GM10248 (cell line): ENCODE data around the gene ZCCHC7.

Experiments used
- CTCF ChIA-PET: fragments of 300-600 bp; sonication (Branson Sonifier 250); formaldehyde crosslinking; extraction: SDS; loops from one replicate; lab custom pipeline; 2021; ENCODE audit warnings: antibody characterized with exemption; lab: Yijun Ruan, JAX
- POLR2A ChIA-PET: fragments of 350-650 bp; sonication (Branson Sonifier 250); formaldehyde crosslinking; extraction: SDS; loops from one replicate; lab custom pipeline; 2020; ENCODE audit warnings: antibody characterized with exemption; lab: Yijun Ruan, JAX
- DNase-seq: peaks from one replicate; pipeline ENCODE4 v3.0.0; 2012; ENCODE audit errors: extremely low spot score
- TF ChIP-seq, protein P1 (sequence below): IDR thresholded peaks from 2 replicates; pipeline ENCODE4 v1.5.1; 2012; ENCODE audit warnings: mild to moderate bottlenecking, low read depth; ENCODE audit errors: extremely low read depth, missing control alignments, control extremely low read depth

Gene ZCCHC7

DNA sequence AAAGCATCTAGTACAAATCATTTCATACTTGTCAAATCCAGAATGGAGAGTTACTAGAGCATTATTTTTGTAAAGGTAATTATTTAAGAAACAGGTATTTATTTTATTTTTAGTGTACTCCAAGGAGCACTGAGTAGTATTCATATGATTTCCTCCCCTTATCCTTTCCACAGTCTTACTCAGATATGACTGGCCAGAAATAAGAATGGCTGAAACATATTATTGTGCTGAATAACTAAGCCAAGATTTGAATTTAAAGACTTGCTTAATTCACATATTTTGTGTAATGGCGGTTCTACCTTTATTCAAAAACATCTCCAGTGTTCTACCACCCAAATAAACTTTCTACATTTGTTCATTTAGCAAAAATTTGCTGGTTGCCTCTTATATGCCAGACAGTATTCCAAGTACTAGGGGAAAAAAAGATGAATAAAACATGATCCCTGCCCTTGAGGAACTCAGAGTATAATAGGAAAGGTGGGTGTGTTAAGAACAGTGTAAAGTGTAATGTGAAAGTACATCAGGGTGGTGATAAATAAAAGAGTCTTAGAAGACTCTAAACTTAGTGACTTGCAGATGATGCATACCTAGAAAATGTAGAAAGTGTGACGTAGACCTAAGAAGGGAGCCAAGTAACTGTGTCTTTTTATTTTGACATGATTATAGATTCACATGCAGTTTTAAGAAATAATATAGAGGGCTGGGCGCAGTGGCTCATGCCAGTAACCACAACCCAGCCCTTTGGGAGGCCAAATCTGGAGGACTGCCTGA lies 191.7 kb downstream of the ZCCHC7 start:
- CTCF ChIA-PET: no interaction called here
- POLR2A ChIA-PET: no interaction called here
- TF ChIP-seq, protein P1, sequence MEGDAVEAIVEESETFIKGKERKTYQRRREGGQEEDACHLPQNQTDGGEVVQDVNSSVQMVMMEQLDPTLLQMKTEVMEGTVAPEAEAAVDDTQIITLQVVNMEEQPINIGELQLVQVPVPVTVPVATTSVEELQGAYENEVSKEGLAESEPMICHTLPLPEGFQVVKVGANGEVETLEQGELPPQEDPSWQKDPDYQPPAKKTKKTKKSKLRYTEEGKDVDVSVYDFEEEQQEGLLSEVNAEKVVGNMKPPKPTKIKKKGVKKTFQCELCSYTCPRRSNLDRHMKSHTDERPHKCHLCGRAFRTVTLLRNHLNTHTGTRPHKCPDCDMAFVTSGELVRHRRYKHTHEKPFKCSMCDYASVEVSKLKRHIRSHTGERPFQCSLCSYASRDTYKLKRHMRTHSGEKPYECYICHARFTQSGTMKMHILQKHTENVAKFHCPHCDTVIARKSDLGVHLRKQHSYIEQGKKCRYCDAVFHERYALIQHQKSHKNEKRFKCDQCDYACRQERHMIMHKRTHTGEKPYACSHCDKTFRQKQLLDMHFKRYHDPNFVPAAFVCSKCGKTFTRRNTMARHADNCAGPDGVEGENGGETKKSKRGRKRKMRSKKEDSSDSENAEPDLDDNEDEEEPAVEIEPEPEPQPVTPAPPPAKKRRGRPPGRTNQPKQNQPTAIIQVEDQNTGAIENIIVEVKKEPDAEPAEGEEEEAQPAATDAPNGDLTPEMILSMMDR: no peak
- DNase-seq: no peak

DNA sequence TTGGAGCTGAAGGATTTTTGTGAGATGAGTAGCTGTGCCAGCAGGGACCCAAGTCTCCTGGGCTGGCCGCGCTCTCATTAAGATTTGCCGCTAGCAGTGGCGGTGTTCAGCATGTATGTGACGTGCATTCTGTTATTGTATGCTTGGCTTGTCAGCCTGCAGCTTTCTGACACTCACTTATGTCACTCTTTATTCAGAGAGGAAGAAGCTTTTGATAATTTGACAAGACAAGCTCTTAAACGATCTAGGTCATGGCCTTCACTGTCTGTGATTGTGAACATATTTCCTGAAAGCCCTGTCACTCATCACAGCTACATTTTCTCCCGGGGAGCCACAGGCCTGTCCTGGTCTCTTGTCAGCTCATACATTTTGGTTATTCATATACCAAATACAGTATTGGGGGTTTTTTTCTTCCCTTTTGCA lies 203.9 kb downstream of the ZCCHC7 start:
- peak; percentile 29 for DNase-seq
- ChIA-PET POLR2A (interaction anchor here (0.7 to 1.2 kb wide), 4 partner anchors 50 to 329 kb away, joined by 3 to 4 read pairs (median 3); no protein-coding TSS in a partner anchor), CTCF (interaction anchor here (0.8 to 2.8 kb wide), 14 partner anchors 10 to 451 kb away, joined by 3 to 20 read pairs (median 4); no protein-coding TSS in a partner anchor)
- TF ChIP-seq, protein P1: no peak

DNA sequence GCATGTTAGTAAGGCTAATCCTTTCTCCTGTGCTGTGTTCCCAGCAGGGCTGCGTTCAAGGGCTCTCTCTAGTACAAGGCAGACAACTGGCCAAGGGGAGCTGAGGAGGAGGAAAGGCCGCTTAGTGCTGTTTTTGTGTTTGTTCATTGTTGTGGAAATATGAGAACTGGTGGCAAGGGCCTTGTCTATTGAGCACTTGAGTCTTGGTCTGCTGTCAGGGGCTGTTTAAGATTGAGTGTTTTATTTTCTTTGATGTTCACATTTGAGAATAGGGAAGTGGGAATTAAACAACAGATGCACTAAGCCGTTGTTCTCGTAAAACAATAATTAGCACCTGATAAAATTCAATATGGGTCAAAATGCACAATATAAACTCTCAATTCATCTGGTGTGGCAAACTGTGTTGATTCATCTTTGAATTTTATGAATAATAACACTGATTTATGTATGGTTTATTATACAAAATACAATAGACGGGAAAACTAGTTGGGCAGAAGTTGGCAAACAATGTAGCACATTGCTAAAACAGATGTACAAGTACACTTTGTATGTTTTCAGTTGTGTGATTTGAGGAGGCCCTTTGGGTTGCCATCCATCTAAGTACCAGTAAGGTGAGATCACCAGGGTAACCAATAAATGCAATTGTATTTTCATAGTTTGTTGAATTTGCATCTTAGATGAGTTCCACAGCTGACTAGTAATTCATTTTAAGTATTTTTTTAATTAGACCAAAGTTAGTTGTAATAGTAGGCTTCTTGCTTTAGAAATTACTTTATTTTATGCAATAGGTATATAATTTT lies 204.5 kb downstream of the ZCCHC7 start:
- DNase-seq: no peak
- TF ChIP-seq, protein P1: no peak
- CTCF ChIA-PET: interaction anchor here (0.8 to 2.8 kb wide), 12 partner anchors 10 to 452 kb away, joined by 3 to 20 read pairs (median 4); no protein-coding TSS in a partner anchor
- POLR2A ChIA-PET: interaction anchor here (0.7 to 1.0 kb wide), 3 partner anchors 49 to 329 kb away, joined by 3 read pairs; no protein-coding TSS in a partner anchor

DNA sequence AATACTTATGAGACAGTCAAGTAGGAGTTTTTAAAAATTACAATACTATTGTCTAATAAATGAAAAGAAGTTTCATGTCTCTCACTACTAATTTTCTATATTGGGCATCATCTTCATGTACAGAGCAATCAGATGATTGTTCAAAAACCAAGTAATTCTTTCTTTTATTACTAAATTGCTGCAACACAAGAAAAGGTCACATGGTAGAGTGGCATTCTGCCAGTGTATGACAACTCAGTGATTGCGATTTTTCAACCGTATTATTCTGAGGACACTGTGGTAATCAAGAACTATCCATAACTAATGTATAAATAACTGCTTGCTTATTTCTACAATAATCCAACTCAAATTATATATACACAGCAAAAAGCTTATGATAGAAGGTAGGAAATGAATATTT lies 205.4 kb downstream of the ZCCHC7 start:
- CTCF ChIA-PET: interaction anchor here (1.0 to 5.5 kb wide), 4 partner anchors 12 to 452 kb away, joined by 3 to 25 read pairs (median 6); no protein-coding TSS in a partner anchor
- DNase-seq: no peak
- POLR2A ChIA-PET: interaction anchor here (0.6 kb wide), 1 partner anchor 306 kb away, joined by 3 read pairs; no protein-coding TSS in a partner anchor
- TF ChIP-seq, protein P1: no peak

DNA sequence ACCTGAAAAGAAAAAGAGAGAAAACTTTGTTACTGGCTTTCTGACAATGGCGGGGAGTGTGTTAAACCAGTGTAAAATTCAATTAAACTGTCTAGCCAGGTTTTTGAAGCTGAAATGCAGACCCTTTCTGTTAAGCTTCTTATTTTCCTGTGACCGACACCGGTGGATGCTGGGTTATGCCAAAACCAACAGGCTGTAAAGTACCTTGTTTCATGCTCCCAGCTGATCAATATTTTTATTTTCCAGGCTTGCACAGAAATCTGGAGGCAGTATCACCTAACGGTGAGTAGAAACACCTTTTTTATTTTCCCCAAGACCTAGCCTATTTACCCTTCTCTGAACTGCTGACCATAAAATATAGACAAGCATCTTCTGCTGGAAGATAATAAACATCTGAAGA lies 207.2 kb downstream of the ZCCHC7 start:
- TF ChIP-seq, protein P1: no peak
- DNase-seq: no peak
- ChIA-PET POLR2A (no interaction called here), CTCF (interaction anchor here (0.7 to 5.5 kb wide), 7 partner anchors 13 to 453 kb away, joined by 3 to 38 read pairs (median 16); no protein-coding TSS in a partner anchor)

DNA sequence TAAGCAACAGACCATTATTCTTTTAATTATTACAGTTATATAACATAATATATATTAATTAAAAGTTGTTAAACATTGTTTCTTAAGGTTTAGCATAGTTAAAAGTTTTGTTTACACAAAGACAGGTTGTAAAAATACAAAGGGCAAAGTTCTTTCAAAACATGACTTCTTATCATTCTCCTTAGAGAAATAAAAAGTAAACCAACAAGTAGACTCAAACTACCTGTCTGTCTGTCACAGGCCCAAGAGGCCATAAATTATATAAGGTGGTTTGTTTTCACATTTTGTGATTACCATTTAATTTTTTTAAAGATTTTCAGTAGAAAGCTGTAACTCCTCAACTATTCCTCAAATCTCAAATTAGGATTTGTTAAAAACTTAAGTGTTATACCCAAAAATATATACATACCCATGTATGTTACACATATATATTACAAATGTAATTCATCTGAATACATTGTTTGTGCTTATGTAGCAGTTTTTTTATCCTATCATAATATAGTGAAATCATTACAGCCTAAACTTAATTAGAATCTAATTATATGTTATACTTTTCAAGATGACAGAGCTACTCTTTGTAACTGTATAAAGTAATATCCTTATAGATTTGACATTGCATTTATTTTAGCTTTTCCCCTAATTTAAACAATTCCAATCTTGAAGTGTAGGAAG lies 208.3 kb downstream of the ZCCHC7 start:
- DNase-seq: no peak
- ChIA-PET POLR2A (interaction anchor here (0.6 kb wide), 1 partner anchor 1127 kb away, joined by 4 read pairs; no protein-coding TSS in a partner anchor), CTCF (interaction anchor here (0.8 to 5.5 kb wide), 25 partner anchors 12 to 455 kb away, joined by 3 to 38 read pairs (median 7); no protein-coding TSS in a partner anchor)
- TF ChIP-seq, protein P1: no peak
